Activated naive CD4-positive, alpha-beta T cell treated with anti-CD3 and anti-CD28 coated beads, Interleukin-2, amount 10 ng/mL, durations not matched to agents 7 days and 5 days (primary cell): ENCODE results near the gene DENND1C.
A peak's percentile ranks its signal among the peaks of the same experiment; 100 is the strongest.
"Not testable (repeated sequence)": the region's sequence is repeated elsewhere in the genome, so short reads cannot be mapped to it uniquely, and the experiment has no call there.

Experiments used
- CTCF ChIA-PET: fragments of 350-600 bp; sonication (Branson Sonifier 250); formaldehyde crosslinking; loops from one replicate; lab custom pipeline; 2021; ENCODE audit warnings: antibody characterized with exemption; lab: Charles Lee
- DNase-seq: peaks from one replicate; pipeline ENCODE4 v3.0.0-alpha.2; 2020
- H3K27ac Mint-ChIP-seq: one replicate; pipeline ENCODE4 v1.8.0; 2021; ENCODE audit warnings: mild to moderate bottlenecking, moderate library complexity, mixed read lengths
- H3K27me3 Mint-ChIP-seq: one replicate; pipeline ENCODE4 v1.8.0; 2021; ENCODE audit warnings: mild to moderate bottlenecking, mixed read lengths
- H3K36me3 Mint-ChIP-seq: one replicate; pipeline ENCODE4 v1.8.0; 2021; ENCODE audit warnings: mixed read lengths
- H3K4me1 Mint-ChIP-seq: one replicate; pipeline ENCODE4 v1.8.0; 2021; ENCODE audit warnings: mixed read lengths
- H3K4me3 Mint-ChIP-seq: one replicate; pipeline ENCODE4 v1.8.0; 2021; ENCODE audit warnings: mild to moderate bottlenecking, moderate library complexity, mixed read lengths
- H3K9me3 Mint-ChIP-seq: one replicate; pipeline ENCODE4 v1.8.0; 2021; ENCODE audit warnings: mixed read lengths

Gene DENND1C

DNA sequence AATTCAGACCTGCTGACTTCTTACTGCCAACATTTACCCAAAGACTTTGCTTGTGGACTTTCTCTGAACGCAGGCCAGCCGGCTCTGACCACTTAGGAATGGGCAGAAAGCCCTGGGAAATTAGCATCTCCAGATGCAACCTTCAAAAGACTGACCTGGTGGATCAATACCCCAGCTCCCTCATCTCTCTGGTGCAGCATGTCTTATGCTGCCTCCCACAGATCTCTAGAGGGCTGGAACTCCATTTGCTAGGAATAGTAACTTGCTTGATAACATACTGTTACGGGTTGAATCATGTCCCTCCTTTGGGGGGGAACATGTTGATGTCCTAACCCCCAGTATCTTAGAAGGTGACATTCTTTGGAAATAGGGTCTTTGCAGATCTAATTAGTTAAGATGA lies 35.1 kb downstream of the DENND1C start:
- no peaks in the 10 kb centered on the region for H3K9me3 Mint-ChIP-seq
- peaks cover 9% of the 10 kb centered on the region for H3K36me3 Mint-ChIP-seq
- H3K4me3 Mint-ChIP-seq = no peak overlapping the region
- no peak for DNase-seq
- no peak overlapping the region for H3K27ac Mint-ChIP-seq
- no peaks in the 10 kb centered on the region for H3K27me3 Mint-ChIP-seq
- CTCF ChIA-PET = interaction anchor here (0.8 kb wide), 1 partner anchor 70 kb away, joined by 4 read pairs; no protein-coding TSS in a partner anchor
- no peaks in the 10 kb centered on the region for H3K4me1 Mint-ChIP-seq

DNA sequence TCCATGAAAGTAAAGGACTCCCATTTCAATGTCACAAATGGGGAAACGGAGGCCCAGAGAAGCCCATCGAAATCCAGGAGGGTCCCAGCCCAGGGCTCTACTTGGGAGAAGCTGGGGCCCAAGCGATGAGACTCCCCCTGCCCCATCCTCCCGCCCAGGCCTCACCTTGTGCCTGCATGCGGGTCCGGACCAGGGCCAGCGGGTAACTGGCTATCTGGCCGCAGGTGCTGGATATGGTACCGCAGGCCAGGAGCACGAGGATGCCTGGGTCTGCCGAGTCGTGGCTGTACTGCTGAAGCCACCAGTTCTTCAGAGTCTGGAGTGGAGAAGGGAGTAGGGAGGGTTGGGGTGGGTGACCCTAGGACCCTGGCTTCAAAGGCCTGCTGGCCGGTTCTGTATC lies 37.6 kb downstream of the DENND1C start:
- H3K9me3 Mint-ChIP-seq = no peaks in the 10 kb centered on the region
- no peak overlapping the region for H3K4me3 Mint-ChIP-seq
- peaks cover 4% of the 10 kb centered on the region for H3K36me3 Mint-ChIP-seq
- CTCF ChIA-PET = no interaction called here
- H3K27me3 Mint-ChIP-seq = no peaks in the 10 kb centered on the region
- no peak overlapping the region for H3K27ac Mint-ChIP-seq
- H3K4me1 Mint-ChIP-seq = no peaks in the 10 kb centered on the region
- no peak for DNase-seq

DNA sequence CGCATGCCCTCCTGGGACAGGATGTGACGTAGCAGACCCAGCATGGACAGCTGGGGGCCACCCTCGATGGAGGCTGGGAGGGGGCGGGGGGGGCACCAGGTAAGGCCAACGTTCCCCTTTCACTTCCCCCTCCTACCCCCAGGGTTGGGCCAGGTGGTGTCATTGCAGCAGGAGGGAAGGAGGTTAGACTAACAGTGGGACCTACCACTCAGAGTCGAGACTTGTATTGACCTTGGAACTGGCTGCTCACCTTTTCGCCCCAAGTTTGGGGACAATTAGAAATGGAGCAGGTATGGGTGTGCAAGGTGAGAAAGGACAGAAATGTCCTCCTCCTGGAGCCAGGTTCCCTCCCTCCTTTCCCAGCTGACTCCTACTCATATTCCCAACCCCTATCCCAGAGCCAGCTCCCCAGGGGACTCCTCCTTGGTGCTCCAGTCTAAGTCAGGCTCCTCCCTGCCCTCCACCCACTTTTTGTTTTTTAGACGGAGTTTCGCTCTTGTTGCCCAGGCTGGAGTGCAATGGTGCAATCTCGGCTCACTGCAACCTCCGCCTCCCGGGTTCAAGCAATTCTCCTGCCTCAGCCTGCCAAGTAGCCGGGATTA lies 39.4 kb downstream of the DENND1C start:
- Mint-ChIP-seq H3K9me3 (no peaks in the 10 kb centered on the region), H3K4me3 (no peak overlapping the region), H3K27ac (no peak overlapping the region)

DNA sequence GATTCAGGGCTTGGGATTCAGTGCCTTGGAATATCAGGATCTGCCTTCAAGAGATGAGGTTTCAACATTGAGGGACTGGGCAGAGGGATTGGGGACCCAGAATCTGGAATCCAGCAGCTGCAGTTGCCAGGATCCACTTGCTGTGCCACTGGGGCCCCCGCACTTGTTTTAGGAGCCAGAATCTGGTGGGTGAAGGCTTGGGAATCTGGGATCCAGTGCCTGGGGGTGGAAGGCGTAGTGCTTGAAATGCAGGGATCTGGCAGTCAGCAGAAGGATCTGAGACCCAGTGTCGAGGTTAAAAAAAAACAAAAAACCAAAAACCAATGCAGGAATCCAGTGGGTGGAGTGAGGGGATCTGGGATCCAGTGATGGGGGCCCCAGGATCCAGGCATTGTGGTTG lies 40.7 kb downstream of the DENND1C start:
- Mint-ChIP-seq H3K4me3 (no peak overlapping the region), H3K27ac (no peak overlapping the region), H3K27me3 (no peaks in the 10 kb centered on the region), H3K36me3 (no peaks in the 10 kb centered on the region), H3K4me1 (no peaks in the 10 kb centered on the region), H3K9me3 (no peaks in the 10 kb centered on the region)
- no peak for DNase-seq
- CTCF ChIA-PET = no interaction called here

More for the DNA sequence above, 39.4 kb downstream of the DENND1C start:
- no peak for DNase-seq
- Mint-ChIP-seq H3K36me3 (peaks cover 4% of the 10 kb centered on the region), H3K27me3 (no peaks in the 10 kb centered on the region), H3K4me1 (no peaks in the 10 kb centered on the region)
- CTCF ChIA-PET = no interaction called here

DNA sequence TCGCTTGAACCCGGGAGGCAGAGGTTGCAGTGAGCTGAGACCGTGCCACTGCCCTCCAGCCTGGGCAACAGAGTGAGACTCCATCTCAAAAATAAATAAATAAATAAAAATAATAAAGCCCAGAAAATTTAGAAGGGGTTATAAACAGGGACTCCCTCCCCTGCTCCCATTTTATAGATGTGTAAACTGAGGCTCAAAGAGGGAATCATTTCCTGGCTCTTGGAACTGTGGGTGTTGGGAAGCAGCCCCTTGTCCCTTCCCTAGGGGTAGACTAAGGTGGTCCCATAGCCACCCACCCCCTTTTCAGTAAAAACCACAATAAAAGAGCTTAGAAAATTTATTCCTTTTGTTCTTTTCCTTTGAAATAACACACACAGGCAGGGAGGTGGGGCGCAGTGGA lies 41.8 kb downstream of the DENND1C start:
- H3K9me3 Mint-ChIP-seq = no peaks in the 10 kb centered on the region
- CTCF ChIA-PET = no interaction called here

DNA sequence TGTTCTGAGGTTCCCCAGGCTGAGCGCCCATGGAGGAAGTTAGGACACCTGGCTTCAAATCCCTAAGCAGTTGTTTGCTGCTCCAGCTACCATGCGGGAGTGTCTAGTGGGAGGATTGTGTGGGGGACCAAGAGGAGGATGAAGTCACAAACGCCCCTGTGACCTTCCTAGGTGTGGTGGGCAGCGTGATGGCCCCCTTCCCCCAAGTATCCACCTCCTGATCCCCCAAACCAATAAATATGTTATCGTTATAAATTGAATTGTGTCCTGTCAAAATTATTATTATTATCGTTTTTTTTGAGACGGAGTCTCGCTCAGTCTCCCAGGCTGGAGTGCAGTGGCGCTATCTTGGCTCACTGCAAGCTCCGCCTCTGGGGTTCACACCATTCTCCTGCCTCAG lies 47.9 kb downstream of the DENND1C start, which contains the start of gene SLC25A41:
Gene SLC25A41, minus strand, starts transcription at position 101 of the 400 bp plus-strand sequence. Its CDS starts 70 bp downstream, at position 31.
- peaks cover 8% of the 10 kb centered on the region for H3K4me1 Mint-ChIP-seq
- no peak within 1 kb of the TSS for H3K4me3 Mint-ChIP-seq
- no peak for DNase-seq
- CTCF ChIA-PET = no interaction called here
- H3K9me3 Mint-ChIP-seq = no peaks in the 10 kb centered on the region
- H3K27me3 Mint-ChIP-seq = peaks cover 19% of the 10 kb centered on the region
- H3K36me3 Mint-ChIP-seq = no peaks in the 10 kb centered on the region
- H3K27ac Mint-ChIP-seq = no peak within 1 kb of the TSS

More for the DNA sequence above, 41.8 kb downstream of the DENND1C start:
- no peak for DNase-seq
- no peaks in the 10 kb centered on the region for H3K4me1 Mint-ChIP-seq
- no peaks in the 10 kb centered on the region for H3K27me3 Mint-ChIP-seq
- H3K4me3 Mint-ChIP-seq = no peak overlapping the region
- no peak overlapping the region for H3K27ac Mint-ChIP-seq
- H3K36me3 Mint-ChIP-seq = no peaks in the 10 kb centered on the region

DNA sequence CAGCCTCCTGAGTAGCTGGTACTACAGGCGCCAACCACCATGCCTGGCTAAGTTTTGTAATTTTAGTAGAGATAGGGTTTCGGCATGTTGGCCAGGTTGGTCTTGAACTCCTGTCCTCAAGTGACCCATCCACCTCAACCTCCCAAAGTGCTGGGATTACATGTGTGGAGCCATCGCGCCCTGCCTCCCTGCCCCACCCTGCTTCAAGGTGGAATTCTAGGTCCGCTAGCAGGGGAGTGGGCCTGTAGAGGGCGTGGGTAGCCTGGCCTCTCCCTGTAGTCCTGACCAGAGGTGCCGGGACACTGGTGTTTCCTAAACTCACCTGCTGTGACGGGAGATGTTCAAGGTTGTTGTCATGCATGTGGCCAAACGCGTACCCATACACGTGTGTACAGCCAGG lies 48.4 kb downstream of the DENND1C start:
- DNase-seq = no peak
- Mint-ChIP-seq H3K4me3 (no peak overlapping the region), H3K4me1 (peaks cover 8% of the 10 kb centered on the region), H3K36me3 (no peaks in the 10 kb centered on the region), H3K27ac (no peak overlapping the region), H3K27me3 (peaks cover 19% of the 10 kb centered on the region), H3K9me3 (no peaks in the 10 kb centered on the region)
- CTCF ChIA-PET = no interaction called here

DNA sequence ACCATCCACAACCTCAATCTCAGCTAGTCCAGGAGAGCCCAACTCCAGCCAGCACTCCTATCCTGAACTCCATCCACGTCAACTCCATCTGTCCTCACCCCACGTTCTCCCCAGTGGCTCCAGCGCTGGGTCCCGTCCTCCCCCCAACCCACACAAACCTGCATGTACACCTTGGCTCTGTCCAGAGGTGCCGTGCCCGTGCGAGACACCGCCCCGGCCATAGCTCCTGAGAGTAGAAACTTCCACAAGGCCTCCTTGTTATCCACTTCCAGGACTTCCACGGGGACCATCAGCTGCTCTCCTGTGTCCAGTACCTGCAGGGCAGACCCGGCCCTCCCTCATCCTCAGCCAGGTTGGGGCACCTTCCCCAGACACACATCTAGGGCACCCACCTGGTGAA lies 49.7 kb downstream of the DENND1C start:
- Mint-ChIP-seq H3K27ac (no peak overlapping the region), H3K9me3 (no peaks in the 10 kb centered on the region), H3K27me3 (peaks cover 19% of the 10 kb centered on the region), H3K36me3 (no peaks in the 10 kb centered on the region), H3K4me1 (peaks cover 8% of the 10 kb centered on the region), H3K4me3 (no peak overlapping the region)
- CTCF ChIA-PET = interaction anchor here (1.4 kb wide), 1 partner anchor 213 kb away, joined by 3 read pairs; no protein-coding TSS in a partner anchor
- no peak for DNase-seq

DNA sequence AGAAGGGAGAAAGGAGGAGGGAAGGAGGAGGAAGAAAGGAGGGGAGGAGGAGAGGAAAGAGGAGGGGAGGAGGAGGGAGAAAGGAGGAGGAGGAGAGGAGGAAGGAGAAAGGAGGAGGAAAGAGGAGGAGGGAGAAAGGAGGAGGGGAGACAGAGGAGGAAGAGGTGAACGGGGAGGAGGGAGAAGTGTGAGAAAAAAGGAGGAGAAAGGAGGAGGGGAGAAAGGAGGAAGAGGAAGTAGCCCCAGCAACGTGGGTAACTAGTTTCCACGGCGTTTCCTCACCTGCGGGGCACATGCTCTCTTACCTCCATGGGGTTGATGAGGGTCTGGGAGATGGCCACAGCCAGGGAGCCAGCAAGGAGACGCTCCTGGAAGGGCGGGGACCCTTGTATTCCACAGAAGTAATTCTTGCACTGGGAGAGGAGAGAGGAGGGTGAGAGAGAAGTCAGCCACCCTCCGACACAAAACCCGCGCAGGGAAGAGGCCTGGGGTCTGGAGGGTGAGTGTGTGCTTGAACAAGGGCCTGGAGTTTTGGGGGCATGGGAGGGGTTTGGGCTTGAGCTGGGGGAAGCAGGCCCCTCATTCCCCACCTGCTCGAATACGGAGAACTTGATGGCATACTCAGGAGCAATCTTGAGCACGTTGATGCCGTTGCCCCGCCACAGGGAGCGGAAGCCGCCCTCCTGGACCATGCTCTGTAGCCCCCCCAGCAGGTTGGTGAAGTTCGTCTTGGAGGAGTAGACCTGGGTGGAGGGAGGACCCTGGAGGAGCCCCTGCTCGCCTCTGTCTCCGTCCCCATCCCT lies 52.0 kb downstream of the DENND1C start:
- H3K27me3 Mint-ChIP-seq = peaks cover 19% of the 10 kb centered on the region
- CTCF ChIA-PET = no interaction called here
- no peak for DNase-seq
- peaks cover 3% of the 10 kb centered on the region for H3K9me3 Mint-ChIP-seq
- H3K36me3 Mint-ChIP-seq = no peaks in the 10 kb centered on the region
- H3K4me3 Mint-ChIP-seq = peak overlapping the region; percentile 30
- no peak overlapping the region for H3K27ac Mint-ChIP-seq
- H3K4me1 Mint-ChIP-seq = peaks cover 23% of the 10 kb centered on the region

DNA sequence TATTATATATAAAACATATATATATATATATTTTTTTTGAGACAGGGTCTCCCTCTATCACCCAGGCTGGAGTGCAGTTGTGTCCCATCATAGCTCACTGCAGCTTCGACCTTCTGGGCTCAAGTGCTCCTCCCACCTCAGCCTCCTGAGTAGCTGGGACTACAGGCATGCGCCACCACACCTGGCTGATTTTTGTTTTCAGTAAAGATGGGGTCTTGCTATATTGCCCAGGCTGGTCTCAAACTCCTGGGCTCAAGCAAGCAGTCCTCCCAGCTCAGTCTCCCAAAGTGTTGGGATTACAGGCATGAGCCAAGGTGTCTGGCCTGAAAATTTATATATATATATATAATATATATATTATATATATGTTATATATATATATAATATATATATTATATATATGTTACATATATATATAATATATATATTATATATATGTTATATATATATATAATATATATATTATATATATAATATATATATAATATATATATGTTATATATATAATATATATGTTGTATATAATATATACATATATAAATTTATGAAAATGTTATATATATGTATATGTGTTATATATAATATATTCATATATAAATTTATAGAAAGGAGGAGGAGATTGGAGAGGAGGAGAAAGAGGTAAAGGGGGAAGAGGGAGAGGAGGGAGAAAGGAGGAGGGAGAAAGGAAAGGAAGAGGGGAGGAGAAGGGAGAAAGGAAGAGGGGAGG lies 52.7 kb downstream of the DENND1C start:
- Mint-ChIP-seq H3K27me3 (peaks cover 19% of the 10 kb centered on the region), H3K4me1 (peaks cover 23% of the 10 kb centered on the region)
- H3K4me3 Mint-ChIP-seq, CTCF ChIA-PET, DNase-seq, H3K9me3 Mint-ChIP-seq, H3K36me3 Mint-ChIP-seq, H3K27ac Mint-ChIP-seq: not testable (repeated sequence)

DNA sequence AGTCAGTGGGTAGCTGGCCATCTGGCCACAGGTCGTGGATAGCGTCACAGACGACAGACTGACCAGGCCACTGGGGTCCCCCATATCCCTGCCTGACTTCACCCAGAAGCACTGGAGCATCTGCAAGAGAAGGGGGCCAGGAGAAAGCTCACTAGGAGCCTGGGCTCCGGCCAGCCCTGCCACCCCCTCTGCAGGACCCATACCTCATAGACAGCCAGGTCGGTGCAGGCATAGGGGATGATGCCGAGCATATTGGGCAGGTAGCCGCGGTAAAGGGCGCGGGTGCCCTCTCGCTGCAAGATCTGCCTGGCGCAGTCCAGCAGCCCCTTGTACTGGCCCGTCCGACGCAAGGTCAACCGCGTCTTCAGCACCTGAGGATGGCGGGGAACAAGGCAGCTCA lies 54.5 kb downstream of the DENND1C start:
- CTCF ChIA-PET = interaction anchor here (1.4 to 1.6 kb wide), 2 partner anchors 34 to 208 kb away, joined by 3 to 4 read pairs; partner anchors contain the start of gene GTF2F1
- peaks cover 18% of the 10 kb centered on the region for H3K27me3 Mint-ChIP-seq
- peaks cover 39% of the 10 kb centered on the region for H3K4me1 Mint-ChIP-seq
- H3K36me3 Mint-ChIP-seq = peaks cover 8% of the 10 kb centered on the region
- H3K4me3 Mint-ChIP-seq = no peak overlapping the region
- H3K9me3 Mint-ChIP-seq = peaks cover 3% of the 10 kb centered on the region
- H3K27ac Mint-ChIP-seq = peak overlapping the region; percentile 19
- no peak for DNase-seq

DNA sequence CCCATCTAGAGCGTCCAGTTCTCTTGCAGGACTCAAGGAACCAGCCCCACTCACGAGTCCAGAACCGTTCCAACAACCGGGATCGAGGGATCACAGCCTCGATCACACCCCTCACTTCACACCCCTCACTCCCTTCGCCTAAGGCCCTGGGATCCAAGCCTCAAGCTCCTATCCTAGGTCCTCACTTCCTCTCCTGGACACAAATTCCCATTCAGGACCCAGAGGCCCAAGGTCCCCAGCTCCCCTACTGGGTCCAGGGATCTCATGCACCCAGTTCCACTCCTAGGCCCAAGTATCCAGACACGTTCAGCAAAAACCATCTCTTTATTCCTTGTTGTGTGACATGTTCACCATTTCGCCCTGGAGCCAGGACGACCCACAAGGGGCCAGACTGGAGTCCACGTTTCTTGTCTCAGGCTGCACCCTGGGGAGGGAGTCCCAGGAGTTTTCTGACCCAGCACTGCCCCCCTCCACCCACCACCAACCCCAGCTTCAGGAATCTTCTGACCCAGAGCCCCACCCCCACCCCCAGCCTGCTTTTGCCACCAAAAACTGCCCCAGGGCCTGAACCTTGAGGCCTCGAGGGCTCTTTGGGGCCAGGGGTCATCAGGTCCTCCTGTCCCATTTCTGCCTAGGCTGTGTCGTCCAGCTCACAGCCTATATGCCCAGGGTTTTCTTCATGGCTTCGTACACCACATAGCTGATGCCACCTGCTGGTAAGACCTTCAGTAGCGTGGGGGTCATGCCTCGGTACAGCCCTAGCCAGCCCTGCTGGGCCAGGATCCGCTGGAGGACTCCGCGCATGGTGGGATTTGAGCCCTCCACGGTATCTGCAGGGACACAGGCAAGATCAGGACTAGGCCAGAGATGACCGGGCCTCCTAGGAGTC lies 55.6 kb downstream of the DENND1C start:
- peaks cover 8% of the 10 kb centered on the region for H3K27me3 Mint-ChIP-seq
- peak overlapping the region; percentile 88 for H3K27ac Mint-ChIP-seq
- DNase-seq = no peak
- H3K9me3 Mint-ChIP-seq = peaks cover 3% of the 10 kb centered on the region
- peaks cover 42% of the 10 kb centered on the region for H3K4me1 Mint-ChIP-seq
- peak overlapping the region; percentile 69 for H3K4me3 Mint-ChIP-seq
- H3K36me3 Mint-ChIP-seq = peaks cover 11% of the 10 kb centered on the region
- CTCF ChIA-PET = interaction anchor here (0.9 to 1.6 kb wide), 4 partner anchors 9 to 79 kb away, joined by 3 to 5 read pairs (median 3); partner anchors contain the start of gene GTF2F1

DNA sequence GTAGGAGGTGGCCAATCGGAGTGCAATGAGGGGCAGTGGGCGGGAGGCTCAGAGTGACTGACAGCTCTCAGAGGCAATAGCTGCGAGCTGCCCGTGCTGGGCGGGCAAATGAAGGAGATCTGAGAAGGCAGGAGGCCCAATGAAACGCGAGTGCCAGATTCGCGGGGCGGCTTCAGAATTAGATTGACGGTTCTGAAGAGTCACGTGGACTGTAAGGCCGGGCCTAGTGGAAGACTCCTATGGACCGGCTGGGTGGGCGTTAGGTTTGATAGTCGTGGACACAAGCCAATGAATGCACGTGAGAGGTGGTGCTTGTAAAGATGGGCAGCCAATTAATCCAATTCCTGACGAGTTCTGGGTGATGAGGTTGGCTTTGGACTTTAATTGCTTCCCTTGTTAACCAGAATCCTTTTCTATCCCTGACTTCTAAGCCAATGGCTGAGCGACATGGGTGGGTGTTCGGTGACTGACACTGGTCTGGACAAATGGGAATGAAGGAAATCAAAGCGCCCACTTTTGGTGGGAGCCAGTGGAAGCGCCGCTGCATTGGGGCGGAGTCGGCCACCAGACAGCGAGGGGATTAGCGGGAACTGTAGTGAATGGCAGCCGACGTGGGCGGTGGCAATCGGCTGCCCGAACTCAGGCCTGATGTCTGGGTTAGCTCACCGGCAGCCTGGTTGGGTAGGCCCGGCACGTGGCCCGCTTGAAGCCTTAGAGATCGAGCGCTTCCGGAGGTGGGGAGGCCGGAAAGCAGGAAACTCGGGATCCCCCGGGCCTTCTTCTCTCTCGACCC lies 56.5 kb downstream of the DENND1C start:
- DNase-seq = peak; percentile 100
- CTCF ChIA-PET = interaction anchor here (1.0 to 1.6 kb wide), 2 partner anchors 18 to 80 kb away, joined by 3 to 5 read pairs; no protein-coding TSS in a partner anchor
- Mint-ChIP-seq H3K9me3 (peaks cover 3% of the 10 kb centered on the region), H3K27ac (peak overlapping the region; percentile 88), H3K27me3 (peaks cover 7% of the 10 kb centered on the region), H3K4me3 (peak overlapping the region; percentile 69), H3K4me1 (peaks cover 42% of the 10 kb centered on the region), H3K36me3 (peaks cover 20% of the 10 kb centered on the region)
